GM23338 (cell line): ENCODE results near the gene AK6.

ENCODE experiments used
- CTCF ChIP-seq, 2 experiments: fragments of 200-600 bp in 1 of 2; sonication (generic) in 1 of 2; conservative IDR thresholded peaks; 2 replicates each; pipeline versions ENCODE4 v1.5.1 to v1.6.1; 2016 to 2017; ENCODE audit warnings: antibody characterized with exemption in 2 of 2, low read depth in 2 of 2, mild to moderate bottlenecking in 2 of 2, moderate library complexity in 1 of 2
- EZH2 ChIP-seq: fragments of 200-600 bp; sonication (generic); IDR thresholded peaks from one replicate; pipeline ENCODE4 v1.8.0; 2017; ENCODE audit warnings: antibody characterized with exemption, mild to moderate bottlenecking, low read depth; ENCODE audit not compliant: unreplicated experiment
- EZH2phosphoT487 ChIP-seq: fragments of 200-600 bp; sonication (generic); IDR thresholded peaks from one replicate; pipeline ENCODE4 v1.8.1; 2018; ENCODE audit warnings: antibody characterized with exemption; ENCODE audit not compliant: unreplicated experiment
- POLR2AphosphoS5 ChIP-seq: IDR thresholded peaks from 2 replicates; pipeline ENCODE4 v1.6.1; 2016; ENCODE audit warnings: antibody characterized with exemption, low read depth
- REST ChIP-seq: IDR thresholded peaks from one replicate; pipeline ENCODE4 v1.6.1; 2018; ENCODE audit warnings: antibody characterized with exemption; ENCODE audit not compliant: unreplicated experiment
- STAT1 ChIP-seq: IDR thresholded peaks from one replicate; pipeline ENCODE4 v1.6.1; 2016; ENCODE audit warnings: antibody characterized with exemption; ENCODE audit not compliant: unreplicated experiment
- ZNF462 ChIP-seq: fragments of 250-450 bp; sonication (Bioruptor Pico); IDR thresholded peaks from 2 replicates; pipeline ENCODE4 v1.5.0; 2020; ENCODE audit warnings: mild to moderate bottlenecking, moderate library complexity

GRCh38 chr5:69416180-69416579 lies 46.9 kb upstream of the AK6 start:
- TF ChIP-seq POLR2AphosphoS5: no peak
- no peak for TF ChIP-seq EZH2
- TF ChIP-seq CTCF (conservative IDR thresholded peaks at IDR 0.05; ENCODE audit: low read depth in 2 of 2): no peak
- TF ChIP-seq REST: no peak
- TF ChIP-seq STAT1: no peak
- TF ChIP-seq ZNF462 (CRISPR knock-in tag): no peak
- TF ChIP-seq EZH2phosphoT487: no peak
